RWPE1 (cell line): ENCODE results near the gene LRRC66.

ENCODE experiments used
- CTCF ChIA-PET: fragments of 350-600 bp; sonication (Branson Sonifier 250); formaldehyde crosslinking; extraction: SDS; loops from one replicate; lab custom pipeline; 2021; lab: Yijun Ruan, JAX
- POLR2A ChIA-PET: fragments of 400-600 bp; formaldehyde crosslinking; extraction: SDS; loops from one replicate; lab custom pipeline; 2020; ENCODE audit warnings: antibody characterized with exemption; ENCODE audit not compliant: low non-redundant PET; lab: Yijun Ruan, JAX
- DNase-seq: peaks from one replicate; pipeline ENCODE4 v3.0.0; 2012; ENCODE audit warnings: low spot score
- H3K27ac ChIP-seq: fragments of 450-650 bp; 2 replicates; pipeline ENCODE4 v1.5.1; 2017
- TF ChIP-seq, protein P1 (sequence below): fragments of 450-650 bp; conservative IDR thresholded peaks from 2 replicates; pipeline ENCODE4 v1.5.1; 2017; ENCODE audit warnings: low read depth, mild to moderate bottlenecking

Gene LRRC66

DNA sequence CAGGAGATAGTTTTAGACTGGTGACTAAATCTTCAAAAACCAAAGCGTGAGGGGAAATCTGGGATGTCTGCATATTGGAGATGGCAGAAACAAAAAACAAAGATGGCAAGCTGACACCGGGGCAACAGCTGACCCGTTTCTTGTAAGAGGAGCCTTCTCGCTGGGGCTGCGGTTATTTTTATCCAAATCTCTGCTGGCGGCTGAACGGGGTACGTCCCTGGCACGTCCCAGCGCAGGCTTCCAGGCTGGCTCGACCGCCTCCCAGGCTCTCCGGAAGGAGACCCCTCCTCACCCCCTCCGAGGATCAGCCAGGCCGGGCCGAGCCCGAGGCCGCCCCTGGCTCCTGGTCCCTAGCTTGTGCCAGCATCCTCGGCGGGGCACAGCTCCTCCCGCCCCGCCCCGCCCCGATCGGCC is 17.5 kb upstream of the LRRC66 start:
- POLR2A ChIA-PET, result no interaction called here
- TF ChIP-seq, protein P1, sequence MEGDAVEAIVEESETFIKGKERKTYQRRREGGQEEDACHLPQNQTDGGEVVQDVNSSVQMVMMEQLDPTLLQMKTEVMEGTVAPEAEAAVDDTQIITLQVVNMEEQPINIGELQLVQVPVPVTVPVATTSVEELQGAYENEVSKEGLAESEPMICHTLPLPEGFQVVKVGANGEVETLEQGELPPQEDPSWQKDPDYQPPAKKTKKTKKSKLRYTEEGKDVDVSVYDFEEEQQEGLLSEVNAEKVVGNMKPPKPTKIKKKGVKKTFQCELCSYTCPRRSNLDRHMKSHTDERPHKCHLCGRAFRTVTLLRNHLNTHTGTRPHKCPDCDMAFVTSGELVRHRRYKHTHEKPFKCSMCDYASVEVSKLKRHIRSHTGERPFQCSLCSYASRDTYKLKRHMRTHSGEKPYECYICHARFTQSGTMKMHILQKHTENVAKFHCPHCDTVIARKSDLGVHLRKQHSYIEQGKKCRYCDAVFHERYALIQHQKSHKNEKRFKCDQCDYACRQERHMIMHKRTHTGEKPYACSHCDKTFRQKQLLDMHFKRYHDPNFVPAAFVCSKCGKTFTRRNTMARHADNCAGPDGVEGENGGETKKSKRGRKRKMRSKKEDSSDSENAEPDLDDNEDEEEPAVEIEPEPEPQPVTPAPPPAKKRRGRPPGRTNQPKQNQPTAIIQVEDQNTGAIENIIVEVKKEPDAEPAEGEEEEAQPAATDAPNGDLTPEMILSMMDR, result no peak
- CTCF ChIA-PET, result interaction anchor here (0.6 to 0.8 kb wide), 2 partner anchors 12 to 150 kb away, joined by 3 read pairs; no protein-coding TSS in a partner anchor
- peak overlapping the region; percentile 74 for H3K27ac ChIP-seq
- peak; percentile 22 for DNase-seq

DNA sequence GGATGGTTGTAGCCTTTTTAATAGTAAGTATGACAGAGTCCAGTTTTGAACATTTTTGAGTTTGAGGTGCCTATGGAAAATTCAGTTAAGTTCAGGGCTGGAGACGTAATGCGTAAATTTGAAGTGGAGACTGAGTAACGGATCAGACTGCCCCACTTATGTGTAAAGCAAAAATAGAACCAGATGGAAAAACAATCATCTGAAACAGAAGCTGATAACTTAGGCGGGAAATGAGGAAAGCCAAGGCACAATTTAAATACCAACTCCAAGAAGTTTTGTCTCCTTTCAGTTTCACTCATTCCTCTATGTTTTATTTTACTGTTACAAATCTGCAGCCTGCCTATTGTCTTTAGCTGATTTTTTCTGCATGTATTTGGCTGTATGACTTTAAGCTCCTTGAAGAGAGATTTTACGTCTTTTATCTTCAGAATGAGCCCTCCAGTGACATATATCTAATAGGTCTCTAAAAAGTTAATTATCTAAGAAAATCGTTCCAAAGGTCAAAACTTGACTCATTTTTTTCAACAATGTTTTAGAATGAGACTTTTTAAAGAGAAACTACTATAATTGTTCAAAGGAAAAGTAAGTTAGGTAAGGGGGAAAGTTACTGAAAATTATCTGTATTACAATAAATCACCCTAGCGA is 16.8 kb upstream of the LRRC66 start:
- CTCF ChIA-PET, result interaction anchor here (0.8 kb wide), 1 partner anchor 150 kb away, joined by 3 read pairs; no protein-coding TSS in a partner anchor
- POLR2A ChIA-PET, result no interaction called here
- no peak for DNase-seq
- no peak overlapping the region for H3K27ac ChIP-seq
- TF ChIP-seq, protein P1, result no peak

DNA sequence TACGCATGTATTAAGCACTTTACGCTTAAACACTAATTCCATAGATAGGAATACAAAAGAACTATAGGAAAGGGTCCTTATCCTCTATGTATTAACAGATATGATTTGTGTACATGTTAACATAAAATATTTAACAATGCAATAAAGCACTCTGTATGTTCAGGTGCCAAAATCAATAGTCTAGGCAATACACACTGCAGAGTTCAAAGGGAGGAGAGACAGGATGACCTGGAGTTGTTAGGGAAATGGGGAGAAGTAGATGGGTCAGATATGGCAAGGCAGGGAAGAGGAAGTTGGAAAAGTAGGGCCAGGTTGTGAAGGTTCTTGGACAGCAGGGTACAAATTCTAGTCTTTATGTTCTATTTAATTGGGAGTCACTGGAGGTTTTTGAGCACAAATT is 15.0 kb upstream of the LRRC66 start:
- no peak overlapping the region for H3K27ac ChIP-seq
- CTCF ChIA-PET, result no interaction called here
- DNase-seq, result no peak
- POLR2A ChIA-PET, result no interaction called here
- TF ChIP-seq, protein P1, result no peak

DNA sequence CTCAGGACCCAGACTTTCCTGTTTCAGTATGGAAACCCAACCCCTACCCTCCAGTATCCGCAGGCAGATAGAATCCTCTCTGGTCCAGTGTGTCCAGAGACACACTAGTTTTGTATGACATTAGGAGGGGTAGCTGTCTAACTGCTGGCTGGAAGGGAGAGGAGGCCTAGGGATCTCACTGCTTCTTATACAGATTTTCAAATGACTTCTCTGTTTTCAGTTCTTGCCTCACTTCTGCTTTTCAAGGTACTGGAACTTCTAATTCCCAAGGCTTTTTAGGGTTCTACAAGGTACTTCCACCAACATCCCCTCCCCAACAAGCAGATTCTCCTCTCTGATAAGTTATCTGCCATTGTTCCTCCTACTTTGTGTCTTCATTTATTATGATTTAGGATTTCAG is 11.8 kb upstream of the LRRC66 start:
- ChIA-PET POLR2A (no interaction called here), CTCF (no interaction called here)
- DNase-seq, result no peak
- H3K27ac ChIP-seq, result no peak overlapping the region
- TF ChIP-seq, protein P1, result no peak

DNA sequence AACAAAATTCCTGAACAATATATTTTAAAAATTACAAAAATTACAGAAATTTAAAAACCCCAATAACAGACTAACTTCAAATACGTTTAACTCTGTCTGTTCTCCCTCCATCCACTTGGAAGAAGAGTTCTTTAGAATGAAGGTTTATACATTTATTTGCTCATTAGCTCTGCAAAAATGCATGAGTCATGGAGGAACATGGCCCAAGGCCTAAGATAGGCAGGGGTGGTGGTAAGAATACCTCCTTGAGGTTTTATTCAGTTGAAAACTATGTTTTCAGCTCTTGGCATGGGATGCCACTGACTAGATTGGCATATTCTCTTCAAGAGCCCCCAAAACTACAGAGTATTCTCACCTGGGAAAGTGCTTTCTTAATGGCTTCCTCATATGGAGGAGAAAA is 8.8 kb upstream of the LRRC66 start:
- POLR2A ChIA-PET, result no interaction called here
- no peak overlapping the region for H3K27ac ChIP-seq

DNA sequence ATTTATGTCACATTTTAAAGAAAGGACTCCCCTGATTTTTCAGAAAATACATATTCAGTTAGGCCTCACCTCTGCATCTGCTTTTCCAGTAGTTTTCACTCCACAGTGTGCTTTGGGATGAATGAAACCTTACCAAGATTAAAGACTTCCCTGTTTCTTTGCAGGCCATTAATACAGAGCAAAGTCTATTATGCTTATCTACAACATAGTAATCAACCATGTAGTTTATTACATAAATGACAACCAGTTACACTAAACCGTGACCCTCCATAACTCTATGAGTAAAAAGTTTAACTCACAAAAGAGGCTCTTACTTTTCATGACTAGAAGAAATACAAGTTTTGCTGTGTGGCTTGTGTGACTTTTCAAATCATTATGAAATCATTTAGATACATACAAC is 2.3 kb downstream of the LRRC66 start:
- no peak for DNase-seq
- TF ChIP-seq, protein P1, result no peak
- H3K27ac ChIP-seq, result no peak overlapping the region
- ChIA-PET POLR2A (no interaction called here), CTCF (no interaction called here)

More for the DNA sequence above, 8.8 kb upstream of the LRRC66 start:
- CTCF ChIA-PET, result interaction anchor here (0.6 kb wide), 1 partner anchor 28 kb away, joined by 3 read pairs; no protein-coding TSS in a partner anchor
- DNase-seq, result peak; percentile 68
- TF ChIP-seq, protein P1, result no peak
